Fibroblast of lung (primary cell): Measurements from ENCODE around the gene CTNNA2. TPM values are rescaled to one million over a fixed set of nuclear protein-coding genes. Genes with fewer than 3 reads are reported as not detected.

Experiments used
- DNase-seq, 2 donors: peaks; one replicate each; pipeline versions ENCODE4 v3.0.0 to v3.0.0-alpha.2; 2010; ENCODE audit warnings: low read depth in 2 of 2
- H2AFZ ChIP-seq: 2 replicates; pipeline ENCODE4 v1.5.1; 2012; ENCODE audit warnings: low read length, control low read depth, inconsistent platforms
- H3K27ac ChIP-seq: 2 replicates; pipeline ENCODE4 v1.5.1; 2011; ENCODE audit warnings: low read length, control low read depth; ENCODE audit not compliant: insufficient read depth
- H3K27me3 ChIP-seq: 2 replicates; pipeline ENCODE4 v1.5.1; 2011; ENCODE audit warnings: mild to moderate bottlenecking, low read length; ENCODE audit not compliant: control insufficient read depth, insufficient read depth
- H3K36me3 ChIP-seq: 2 replicates; pipeline ENCODE4 v1.5.1; 2011; ENCODE audit warnings: low read length; ENCODE audit not compliant: control insufficient read depth, insufficient read depth
- H3K4me1 ChIP-seq: 2 replicates; pipeline ENCODE4 v1.5.1; 2011; ENCODE audit warnings: low read length; ENCODE audit not compliant: control insufficient read depth, insufficient read depth; ENCODE audit errors: extremely low read depth
- H3K4me2 ChIP-seq: 2 replicates; pipeline ENCODE4 v1.5.1; 2011; ENCODE audit warnings: low read length, control low read depth; ENCODE audit not compliant: insufficient read depth; ENCODE audit errors: extremely low read depth
- H3K4me3 ChIP-seq, 4 experiments: fragments of 200-600 bp in 1 of 4; sonication (generic) in 1 of 4; replicated peaks in 1 of 4; 2 replicates each; pipeline ENCODE4 v1.5.1; 2011 to 2016; ENCODE audit warnings: low read length in 4 of 4, low read depth in 3 of 4, mild to moderate bottlenecking in 3 of 4, control low read depth in 2 of 4, inconsistent platforms in 1 of 4, mixed read lengths in 1 of 4; ENCODE audit not compliant: insufficient read depth in 1 of 4; ENCODE audit errors: control extremely low read depth in 1 of 4
- H3K79me2 ChIP-seq: 2 replicates; pipeline ENCODE4 v1.5.1; 2012; ENCODE audit warnings: mild to moderate bottlenecking, low read length, inconsistent platforms; ENCODE audit not compliant: control insufficient read depth, insufficient read depth
- H3K9ac ChIP-seq: 2 replicates; pipeline ENCODE4 v1.5.1; 2011; ENCODE audit warnings: mild to moderate bottlenecking, low read length, control low read depth; ENCODE audit not compliant: insufficient read depth
- H3K9me3 ChIP-seq: 2 replicates; pipeline ENCODE4 v1.5.1; 2012; ENCODE audit warnings: low read depth, low read length; ENCODE audit not compliant: control insufficient read depth, insufficient read depth
- H4K20me1 ChIP-seq: 2 replicates; pipeline ENCODE4 v1.5.1; 2011; ENCODE audit warnings: low read length; ENCODE audit not compliant: control insufficient read depth, insufficient read depth; ENCODE audit errors: extremely low read depth
- EZH2 ChIP-seq: IDR thresholded peaks from 2 replicates; pipeline ENCODE4 v1.5.1; 2012; ENCODE audit warnings: low read length, control low read depth, mild to moderate bottlenecking; ENCODE audit errors: missing control alignments
- polyA plus RNA-seq, 2 donors: library from polyadenylated mRNA; depleted of rRNA in 1 of 2; stranded (reverse) in 1 of 2; unstranded in 1 of 2; fragments of >200 nt; gene quantifications; 2 replicates each; pipeline ENCODE4 v1.2.1, GENCODE V29; 2011 to 2012; ENCODE audit warnings: missing spikeins in 1 of 2
- total RNA-seq: library from RNA; depleted of rRNA; stranded (reverse); fragments of >200 nt; gene quantifications from 2 replicates; pipeline ENCODE4 v1.2.1, GENCODE V29; 2014
- TF ChIP-seq, protein P1 (sequence below), 2 donors: IDR thresholded peaks in 1 of 2; conservative IDR thresholded peaks in 1 of 2; 1 replicate in 1 of 2; 2 replicates in 1 of 2; pipeline ENCODE4 v1.5.1; 2011 to 2012; ENCODE audit warnings: low read length in 2 of 2, control low read depth in 1 of 2, inconsistent platforms in 1 of 2, low read depth in 1 of 2, mild to moderate bottlenecking in 1 of 2

The CTNNA2 gene
- total and polyA plus RNA-seq, 2 donors (not counting 1 experiment from before 2014, with no cell fraction given), result not detected

DNA sequence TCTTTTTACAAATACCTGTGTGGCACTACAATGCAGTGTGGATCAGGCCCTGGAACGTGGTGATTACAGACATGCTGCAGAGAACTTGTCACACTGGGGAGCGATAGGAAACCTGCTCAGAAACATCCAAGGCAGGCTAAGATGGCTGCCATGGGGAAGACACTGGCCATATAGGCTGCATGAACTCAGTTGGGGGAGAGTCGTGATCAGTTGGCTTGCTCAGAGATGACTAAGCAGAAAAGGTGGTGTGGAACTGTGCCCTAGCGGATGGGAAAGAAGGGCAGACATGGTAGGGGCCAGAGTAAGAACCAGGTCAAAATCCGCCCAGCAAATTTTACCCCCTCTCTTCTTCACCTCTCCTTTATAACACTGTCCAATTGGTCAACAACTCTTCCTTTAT is 483.9 kb downstream of the CTNNA2 start:
- Histone ChIP-seq H2AFZ (no peak overlapping the region), H3K9me3 (no peaks in the 10 kb centered on the region), H3K27me3 (no peaks in the 10 kb centered on the region), H3K36me3 (no peaks in the 10 kb centered on the region), H3K4me1 (peaks cover 4% of the 10 kb centered on the region), H3K9ac (no peak overlapping the region), H4K20me1 (no peaks in the 10 kb centered on the region), H3K4me2 (no peak overlapping the region), H3K79me2 (no peaks in the 10 kb centered on the region), H3K4me3 (no peak overlapping the region), H3K27ac (no peak overlapping the region)
- no peak for DNase-seq
- no peak for TF ChIP-seq EZH2
- TF ChIP-seq, protein P1, sequence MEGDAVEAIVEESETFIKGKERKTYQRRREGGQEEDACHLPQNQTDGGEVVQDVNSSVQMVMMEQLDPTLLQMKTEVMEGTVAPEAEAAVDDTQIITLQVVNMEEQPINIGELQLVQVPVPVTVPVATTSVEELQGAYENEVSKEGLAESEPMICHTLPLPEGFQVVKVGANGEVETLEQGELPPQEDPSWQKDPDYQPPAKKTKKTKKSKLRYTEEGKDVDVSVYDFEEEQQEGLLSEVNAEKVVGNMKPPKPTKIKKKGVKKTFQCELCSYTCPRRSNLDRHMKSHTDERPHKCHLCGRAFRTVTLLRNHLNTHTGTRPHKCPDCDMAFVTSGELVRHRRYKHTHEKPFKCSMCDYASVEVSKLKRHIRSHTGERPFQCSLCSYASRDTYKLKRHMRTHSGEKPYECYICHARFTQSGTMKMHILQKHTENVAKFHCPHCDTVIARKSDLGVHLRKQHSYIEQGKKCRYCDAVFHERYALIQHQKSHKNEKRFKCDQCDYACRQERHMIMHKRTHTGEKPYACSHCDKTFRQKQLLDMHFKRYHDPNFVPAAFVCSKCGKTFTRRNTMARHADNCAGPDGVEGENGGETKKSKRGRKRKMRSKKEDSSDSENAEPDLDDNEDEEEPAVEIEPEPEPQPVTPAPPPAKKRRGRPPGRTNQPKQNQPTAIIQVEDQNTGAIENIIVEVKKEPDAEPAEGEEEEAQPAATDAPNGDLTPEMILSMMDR (conservative IDR thresholded peaks at IDR 0.05 in 1 of 2, IDR thresholded peaks at IDR 0.05 in 1 of 2; ENCODE audit: low read depth in 1 of 2, low read length in 2 of 2), result no peak

DNA sequence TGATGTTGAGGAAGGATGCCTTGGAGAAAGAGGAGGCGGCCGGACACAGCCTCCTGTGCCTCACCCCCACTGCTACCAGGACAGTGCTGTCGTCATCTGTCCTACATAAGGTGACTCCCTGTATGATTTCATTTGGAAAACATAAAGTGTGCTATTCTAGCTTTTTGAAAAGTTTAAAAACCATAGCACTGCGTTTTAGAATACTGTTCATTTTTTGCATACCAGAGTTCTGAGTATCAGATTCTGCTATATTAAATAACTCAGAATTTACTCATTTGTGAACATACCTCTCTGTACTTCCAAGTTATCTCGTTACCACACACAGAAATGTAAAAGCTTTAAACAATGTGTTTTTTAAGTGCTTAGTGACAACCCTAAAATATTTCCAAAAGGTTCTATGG is 488.9 kb downstream of the CTNNA2 start:
- TF ChIP-seq, protein P1 (conservative IDR thresholded peaks at IDR 0.05 in 1 of 2, IDR thresholded peaks at IDR 0.05 in 1 of 2; ENCODE audit: low read depth in 1 of 2, low read length in 2 of 2), result no peak
- TF ChIP-seq EZH2, result no peak
- no peak overlapping the region for H3K9ac ChIP-seq

DNA sequence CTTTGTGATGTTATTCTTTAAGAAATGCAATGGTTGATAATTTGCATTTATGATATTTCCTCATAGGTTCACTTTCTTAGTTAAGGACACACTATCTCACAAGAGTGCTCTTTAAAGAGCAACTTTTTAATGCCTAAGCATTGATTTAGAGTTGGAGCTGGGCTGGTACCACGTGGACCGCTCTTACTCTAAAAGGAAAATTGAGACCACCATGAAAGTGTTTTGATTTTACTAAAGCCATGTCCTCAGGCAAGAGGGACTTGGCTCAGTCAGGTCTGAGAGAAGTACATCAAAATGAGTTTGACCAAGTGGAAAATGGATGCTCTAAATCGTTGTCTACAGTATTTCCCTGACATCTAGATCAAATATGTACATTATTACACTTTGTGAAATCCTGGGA is 489.3 kb downstream of the CTNNA2 start:
- Histone ChIP-seq H2AFZ (no peak overlapping the region), H3K4me2 (peak overlapping the region; percentile 70), H3K9ac (no peak overlapping the region), H3K36me3 (no peaks in the 10 kb centered on the region), H3K79me2 (no peaks in the 10 kb centered on the region), H4K20me1 (no peaks in the 10 kb centered on the region), H3K9me3 (no peaks in the 10 kb centered on the region), H3K27me3 (no peaks in the 10 kb centered on the region), H3K4me3 (no peak overlapping the region), H3K27ac (peak overlapping the region; percentile 8), H3K4me1 (peaks cover 6% of the 10 kb centered on the region)
- no peak for TF ChIP-seq EZH2
- no peak for DNase-seq

More for the DNA sequence above, 488.9 kb downstream of the CTNNA2 start:
- no peak overlapping the region for H2AFZ ChIP-seq
- H3K27me3 ChIP-seq, result no peaks in the 10 kb centered on the region
- peaks cover 6% of the 10 kb centered on the region for H3K4me1 ChIP-seq
- H3K79me2 ChIP-seq, result no peaks in the 10 kb centered on the region
- no peak overlapping the region for H3K4me3 ChIP-seq
- H3K4me2 ChIP-seq, result peak overlapping the region; percentile 70
- no peaks in the 10 kb centered on the region for H4K20me1 ChIP-seq
- H3K36me3 ChIP-seq, result no peaks in the 10 kb centered on the region
- H3K9me3 ChIP-seq, result no peaks in the 10 kb centered on the region
- peak overlapping the region; percentile 45 for H3K27ac ChIP-seq
- DNase-seq, result peak; percentile 20 to 64
